Heart left ventricle (tissue), 13 donors: ENCODE data around the gene TIGD7.

Experiments
- POLR2A ChIP-seq, 2 donors: fragments of 450-650 bp; IDR thresholded peaks; one replicate each; pipeline ENCODE4 v1.6.1; 2017; ENCODE audit warnings: antibody characterized with exemption in 2 of 2, mild to moderate bottlenecking in 2 of 2, moderate library complexity in 2 of 2
- TF ChIP-seq, protein P1 (sequence below), 12 donors: fragments of 200-600 bp; sonication (generic) in 4 of 12; IDR thresholded peaks; one replicate each; pipeline versions ENCODE4 v1.5.0 to v1.8.0; 2018 to 2022; ENCODE audit warnings: antibody characterized with exemption in 12 of 12, mild to moderate bottlenecking in 5 of 12
- donor health status: ischemic (EF 13 %, LVEDD 7.1; RV severe dilation, severe dysfunction).
- donor health status: DM: no; HTN: yes; CAD: no.
- donor health status: DM: no; HTN: no; CAD: no.
- donor health status: ischemic (EF 25% LVEDD 6.9; RV normal size, moderate dysfunction).
- donor health status: ischemic (EF 25% LVEDD 5.7; RV mildly dilated, moderate dysfunction).
- donor health status: ischemic (EF 35%, LVEDD 5.7; RV mildly dilated, moderate dysfunction).
- donor health status: nonischemic (EF 11% LVEDD 7.7; RV severe dilation, severe dysfunction).
- donor health status: DM: yes; HTN: yes; CAD: no.
- donor health status: PGD.
- donor health status: ischemic (EF 29% LVEDD 5.4; RV normal size, mild dysfunction).
- donor health status: nonischemic (EF 23%, LVEDD 6.1; RV moderate dilation, normal function).

DNA sequence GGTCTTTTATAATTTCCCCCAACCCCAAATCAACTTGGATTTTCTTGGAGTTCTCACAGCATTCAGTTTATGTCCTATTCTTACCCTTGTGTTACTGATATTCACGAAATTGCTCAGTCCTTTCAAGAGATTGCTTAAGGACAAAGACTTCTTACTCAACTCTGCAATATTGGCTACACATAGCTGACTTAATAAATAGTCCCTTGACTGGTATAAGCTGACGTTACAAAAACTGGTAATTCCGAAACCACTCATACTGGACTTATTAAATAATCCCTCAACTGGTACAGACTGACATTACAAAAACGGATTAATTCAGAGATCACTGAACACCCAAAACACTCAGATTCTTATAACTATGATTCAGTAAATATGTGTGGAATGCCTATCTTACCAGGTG, 860 bp downstream of the TIGD7 start:
- TF ChIP-seq, protein P1, sequence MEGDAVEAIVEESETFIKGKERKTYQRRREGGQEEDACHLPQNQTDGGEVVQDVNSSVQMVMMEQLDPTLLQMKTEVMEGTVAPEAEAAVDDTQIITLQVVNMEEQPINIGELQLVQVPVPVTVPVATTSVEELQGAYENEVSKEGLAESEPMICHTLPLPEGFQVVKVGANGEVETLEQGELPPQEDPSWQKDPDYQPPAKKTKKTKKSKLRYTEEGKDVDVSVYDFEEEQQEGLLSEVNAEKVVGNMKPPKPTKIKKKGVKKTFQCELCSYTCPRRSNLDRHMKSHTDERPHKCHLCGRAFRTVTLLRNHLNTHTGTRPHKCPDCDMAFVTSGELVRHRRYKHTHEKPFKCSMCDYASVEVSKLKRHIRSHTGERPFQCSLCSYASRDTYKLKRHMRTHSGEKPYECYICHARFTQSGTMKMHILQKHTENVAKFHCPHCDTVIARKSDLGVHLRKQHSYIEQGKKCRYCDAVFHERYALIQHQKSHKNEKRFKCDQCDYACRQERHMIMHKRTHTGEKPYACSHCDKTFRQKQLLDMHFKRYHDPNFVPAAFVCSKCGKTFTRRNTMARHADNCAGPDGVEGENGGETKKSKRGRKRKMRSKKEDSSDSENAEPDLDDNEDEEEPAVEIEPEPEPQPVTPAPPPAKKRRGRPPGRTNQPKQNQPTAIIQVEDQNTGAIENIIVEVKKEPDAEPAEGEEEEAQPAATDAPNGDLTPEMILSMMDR (IDR thresholded peaks at IDR 0.05) = no peak
- no peak for TF ChIP-seq POLR2A (IDR thresholded peaks at IDR 0.05)
